Measurements from ENCODE around the gene TMEM212. TPM values are rescaled to one million over a fixed set of nuclear protein-coding genes. Genes with fewer than 3 reads are reported as not detected.
"Not testable (repeated sequence)": the region's sequence is repeated elsewhere in the genome, so short reads cannot be mapped to it uniquely, and the experiment has no call there.

The TMEM212 gene
- total and polyA plus RNA-seq, 4 donors = 1.5 to 16.5 (median 8.1) TPM

DNA sequence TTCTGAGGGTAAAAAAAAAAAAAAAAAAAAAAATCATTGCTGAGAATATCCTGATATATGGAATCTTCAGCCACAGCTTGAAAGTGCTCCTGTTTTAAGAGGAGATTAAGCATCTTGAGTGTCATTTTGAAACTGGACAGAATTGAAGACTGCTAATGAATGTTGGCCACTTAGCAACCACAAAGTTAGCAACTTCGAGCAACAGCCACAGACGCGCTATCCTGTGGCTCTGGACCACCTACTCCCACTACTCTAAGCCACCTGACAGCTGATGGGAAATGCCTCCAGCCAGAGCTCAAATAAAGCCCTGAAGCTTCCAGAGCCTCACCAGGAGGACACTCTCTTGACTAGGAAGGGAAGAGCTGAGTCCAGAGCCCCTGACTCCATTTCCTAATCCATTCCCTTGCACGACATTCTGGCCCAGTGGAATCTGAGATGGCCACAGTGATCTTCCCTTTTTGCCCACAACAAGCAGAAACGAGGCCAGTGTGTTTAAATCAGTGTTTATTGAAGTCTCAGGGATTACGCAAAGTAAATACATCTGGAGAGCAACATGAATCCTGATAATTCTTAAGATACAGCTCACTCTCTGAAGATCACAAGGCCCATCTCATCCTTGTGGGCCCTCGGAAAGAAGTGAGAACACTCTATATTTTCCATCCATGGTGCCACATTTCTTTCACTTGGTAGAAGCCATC lies 58.6 kb downstream of the TMEM212 start:
- no peak overlapping the region for H3K4me3 ChIP-seq
- ATAC-seq (ENCODE audit: insufficient read depth, low FRiP score) = no peak
- H3K9ac ChIP-seq (ENCODE audit: insufficient read depth in 1 of 2, low read length in 2 of 2) = no peak overlapping the region
- TF ChIP-seq, protein P1, sequence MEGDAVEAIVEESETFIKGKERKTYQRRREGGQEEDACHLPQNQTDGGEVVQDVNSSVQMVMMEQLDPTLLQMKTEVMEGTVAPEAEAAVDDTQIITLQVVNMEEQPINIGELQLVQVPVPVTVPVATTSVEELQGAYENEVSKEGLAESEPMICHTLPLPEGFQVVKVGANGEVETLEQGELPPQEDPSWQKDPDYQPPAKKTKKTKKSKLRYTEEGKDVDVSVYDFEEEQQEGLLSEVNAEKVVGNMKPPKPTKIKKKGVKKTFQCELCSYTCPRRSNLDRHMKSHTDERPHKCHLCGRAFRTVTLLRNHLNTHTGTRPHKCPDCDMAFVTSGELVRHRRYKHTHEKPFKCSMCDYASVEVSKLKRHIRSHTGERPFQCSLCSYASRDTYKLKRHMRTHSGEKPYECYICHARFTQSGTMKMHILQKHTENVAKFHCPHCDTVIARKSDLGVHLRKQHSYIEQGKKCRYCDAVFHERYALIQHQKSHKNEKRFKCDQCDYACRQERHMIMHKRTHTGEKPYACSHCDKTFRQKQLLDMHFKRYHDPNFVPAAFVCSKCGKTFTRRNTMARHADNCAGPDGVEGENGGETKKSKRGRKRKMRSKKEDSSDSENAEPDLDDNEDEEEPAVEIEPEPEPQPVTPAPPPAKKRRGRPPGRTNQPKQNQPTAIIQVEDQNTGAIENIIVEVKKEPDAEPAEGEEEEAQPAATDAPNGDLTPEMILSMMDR (IDR thresholded peaks at IDR 0.05; ENCODE audit: control extremely low read depth, extremely low read depth) = no peak
- no peaks in the 10 kb centered on the region for H3K9me3 ChIP-seq (ENCODE audit: control insufficient read depth in 4 of 4, insufficient read depth in 3 of 4, low read length in 3 of 4)
- 78 to 81% methylated on average over 7 of the region's 7 CpGs for WGBS, 2 donors
- DNase-seq = no peak
- no peak overlapping the region for H3K27ac ChIP-seq (ENCODE audit: low read depth in 1 of 2, low read length in 1 of 2)
- H3K4me1 ChIP-seq (ENCODE audit: control insufficient read depth in 5 of 5, insufficient read depth in 5 of 5, low read length in 5 of 5) = peaks cover 0 to 5% (median 0%) of the 10 kb centered on the region in 5 donors
- H3K27me3 ChIP-seq (ENCODE audit: control insufficient read depth in 3 of 3, insufficient read depth in 3 of 3, low read length in 2 of 3) = no peaks in the 10 kb centered on the region
- no peaks in the 10 kb centered on the region for H3K36me3 ChIP-seq (ENCODE audit: control insufficient read depth in 4 of 4, insufficient read depth in 4 of 4, low read length in 4 of 4)

DNA sequence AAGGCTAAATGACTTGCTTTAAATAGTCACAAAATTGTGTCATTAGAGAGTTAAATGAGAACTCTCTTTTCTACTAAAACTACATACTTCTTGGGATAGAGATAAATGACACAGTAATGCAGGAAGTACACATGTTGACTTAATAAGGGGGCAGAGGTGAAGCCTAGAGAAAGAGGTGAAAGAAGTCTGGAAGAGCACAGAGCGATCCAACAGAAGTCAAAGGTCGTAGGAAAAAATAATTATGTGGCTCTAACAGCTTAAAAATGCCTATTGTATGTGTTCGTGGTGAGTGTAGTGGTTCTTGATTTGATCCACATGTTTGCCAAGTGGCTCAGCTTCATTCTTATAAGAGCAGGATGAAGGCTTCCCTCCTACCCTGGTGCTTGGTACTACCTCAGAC lies 61.7 kb downstream of the TMEM212 start:
- Histone ChIP-seq H3K27me3 (ENCODE audit: control insufficient read depth in 3 of 3, insufficient read depth in 3 of 3, low read length in 2 of 3) (no peaks in the 10 kb centered on the region), H3K4me3 (no peak overlapping the region), H3K9ac (ENCODE audit: insufficient read depth in 1 of 2, low read length in 2 of 2) (no peak overlapping the region), H3K9me3 (ENCODE audit: control insufficient read depth in 4 of 4, insufficient read depth in 3 of 4, low read length in 3 of 4) (peaks cover 0 to 2% (median 0%) of the 10 kb centered on the region in 4 donors), H3K36me3 (ENCODE audit: control insufficient read depth in 4 of 4, insufficient read depth in 4 of 4, low read length in 4 of 4) (no peaks in the 10 kb centered on the region), H3K4me1 (ENCODE audit: control insufficient read depth in 5 of 5, insufficient read depth in 5 of 5, low read length in 5 of 5) (peaks cover 0 to 5% (median 0%) of the 10 kb centered on the region in 5 donors), H3K27ac (ENCODE audit: low read depth in 1 of 2, low read length in 1 of 2) (no peak overlapping the region)
- TF ChIP-seq, protein P1 (IDR thresholded peaks at IDR 0.05; ENCODE audit: control extremely low read depth, extremely low read depth) = no peak
- 71 to 83% methylated on average over 3 of the region's 3 CpGs for WGBS, 2 donors
- ATAC-seq (ENCODE audit: insufficient read depth, low FRiP score) = no peak
- DNase-seq = peak in 2 of 3 donors; percentile 64 to 75

DNA sequence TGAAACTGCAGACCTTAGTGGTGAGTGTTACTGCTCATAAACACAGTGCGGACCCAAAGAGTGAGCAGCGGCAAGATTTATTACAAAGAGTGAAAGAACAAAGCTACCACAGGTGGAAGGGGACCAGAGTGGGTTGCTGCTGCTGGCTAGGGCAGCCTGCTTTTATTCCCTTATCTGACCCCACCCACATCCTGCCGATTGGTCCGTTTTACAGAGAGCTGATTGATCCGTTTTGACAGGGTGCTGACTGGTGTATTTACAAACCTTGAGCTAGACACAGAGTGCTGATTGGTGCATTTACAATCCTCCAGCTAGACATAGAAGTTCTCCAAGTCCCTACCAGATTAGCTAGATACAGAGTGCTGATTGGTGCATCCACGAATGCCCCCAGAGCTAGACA lies 63.4 kb downstream of the TMEM212 start:
- H3K4me1 ChIP-seq (ENCODE audit: control insufficient read depth in 5 of 5, insufficient read depth in 5 of 5, low read length in 5 of 5); DNase-seq; ATAC-seq (ENCODE audit: insufficient read depth, low FRiP score); H3K27ac ChIP-seq (ENCODE audit: low read depth in 1 of 2, low read length in 1 of 2); H3K4me3 ChIP-seq; H3K9me3 ChIP-seq (ENCODE audit: control insufficient read depth in 4 of 4, insufficient read depth in 3 of 4, low read length in 3 of 4); H3K9ac ChIP-seq (ENCODE audit: insufficient read depth in 1 of 2, low read length in 2 of 2); H3K36me3 ChIP-seq (ENCODE audit: control insufficient read depth in 4 of 4, insufficient read depth in 4 of 4, low read length in 4 of 4); H3K27me3 ChIP-seq (ENCODE audit: control insufficient read depth in 3 of 3, insufficient read depth in 3 of 3, low read length in 2 of 3): not testable (repeated sequence)
- 92 to 95% methylated on average over 6 of the region's 6 CpGs for WGBS, 2 donors

DNA sequence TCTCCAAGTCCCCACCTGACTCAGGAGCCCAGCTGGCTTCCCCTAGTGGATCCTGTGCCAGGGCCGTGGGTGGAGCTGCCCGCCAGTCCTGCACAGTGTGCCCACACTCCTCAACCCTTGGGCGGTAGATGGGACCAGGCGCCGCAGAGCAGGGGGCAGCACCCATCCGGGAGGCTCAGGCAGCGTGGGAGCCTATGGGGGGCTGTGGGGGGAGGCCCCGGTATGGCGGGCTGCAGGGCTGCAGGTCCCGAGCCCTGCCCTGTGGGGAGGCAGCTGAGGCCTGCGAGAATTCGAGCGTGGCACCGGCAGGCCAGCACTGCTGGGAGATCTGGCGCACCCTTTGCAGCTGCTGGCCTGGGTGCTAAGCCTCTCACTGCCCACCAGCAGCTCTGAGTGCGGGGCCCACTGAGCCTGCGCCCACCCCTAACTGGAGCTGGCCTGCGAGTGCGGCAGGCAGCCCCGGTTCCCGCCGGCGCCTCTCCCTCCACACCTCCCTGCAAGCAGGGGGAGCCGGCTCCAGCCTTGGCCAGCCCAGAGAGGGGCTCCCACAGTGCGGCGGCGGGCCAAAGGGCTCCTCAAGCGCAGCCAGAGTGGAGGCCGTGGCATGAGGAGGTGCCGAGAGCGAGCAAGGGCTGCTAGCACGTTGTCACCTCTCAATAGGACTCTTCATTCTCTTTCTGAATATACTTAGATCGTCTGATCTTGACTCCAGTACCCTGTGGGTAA lies 64.0 kb downstream of the TMEM212 start:
- Histone ChIP-seq H3K9me3 (ENCODE audit: control insufficient read depth in 4 of 4, insufficient read depth in 3 of 4, low read length in 3 of 4) (peaks cover 0 to 2% (median 0%) of the 10 kb centered on the region in 4 donors), H3K9ac (ENCODE audit: insufficient read depth in 1 of 2, low read length in 2 of 2) (no peak overlapping the region), H3K4me3 (no peak overlapping the region), H3K27ac (ENCODE audit: low read depth in 1 of 2, low read length in 1 of 2) (no peak overlapping the region), H3K36me3 (ENCODE audit: control insufficient read depth in 4 of 4, insufficient read depth in 4 of 4, low read length in 4 of 4) (no peaks in the 10 kb centered on the region), H3K27me3 (ENCODE audit: control insufficient read depth in 3 of 3, insufficient read depth in 3 of 3, low read length in 2 of 3) (no peaks in the 10 kb centered on the region), H3K4me1 (ENCODE audit: control insufficient read depth in 5 of 5, insufficient read depth in 5 of 5, low read length in 5 of 5) (peaks cover 0 to 5% (median 0%) of the 10 kb centered on the region in 5 donors)
- WGBS, 2 donors = 85 to 97% methylated on average over 33 of the region's 33 CpGs
- no peak for ATAC-seq (ENCODE audit: insufficient read depth, low FRiP score)
- no peak for DNase-seq
- TF ChIP-seq, protein P1 (IDR thresholded peaks at IDR 0.05; ENCODE audit: control extremely low read depth, extremely low read depth) = no peak
